ENCODE measurements around the gene KCNQ1OT1. TPM values are rescaled to one million over a fixed set of nuclear protein-coding genes. Genes with fewer than 3 reads are reported as not detected.
A peak's percentile ranks its signal among the peaks of the same experiment; 100 is the strongest.

KCNQ1OT1 gene
- total and polyA plus RNA-seq, 2 experiments from 2014 or later = 3.1 to 7.9 TPM

- DNase-seq (ENCODE audit: low spot score) = no peak
- TF ChIP-seq EZH2phosphoT487 (IDR thresholded peaks at IDR 0.05; ENCODE audit: low read depth, severe bottlenecking, unreplicated experiment) = no peak
- no peak for TF ChIP-seq EZH2 (IDR thresholded peaks at IDR 0.05; ENCODE audit: borderline replicate concordance)
- no peak for TF ChIP-seq CTCF (IDR thresholded peaks at IDR 0.05; ENCODE audit: poor library complexity)
Observed at GRCh38 chr11:2569321-2569721, 130.5 kb downstream of the KCNQ1OT1 start.

DNA sequence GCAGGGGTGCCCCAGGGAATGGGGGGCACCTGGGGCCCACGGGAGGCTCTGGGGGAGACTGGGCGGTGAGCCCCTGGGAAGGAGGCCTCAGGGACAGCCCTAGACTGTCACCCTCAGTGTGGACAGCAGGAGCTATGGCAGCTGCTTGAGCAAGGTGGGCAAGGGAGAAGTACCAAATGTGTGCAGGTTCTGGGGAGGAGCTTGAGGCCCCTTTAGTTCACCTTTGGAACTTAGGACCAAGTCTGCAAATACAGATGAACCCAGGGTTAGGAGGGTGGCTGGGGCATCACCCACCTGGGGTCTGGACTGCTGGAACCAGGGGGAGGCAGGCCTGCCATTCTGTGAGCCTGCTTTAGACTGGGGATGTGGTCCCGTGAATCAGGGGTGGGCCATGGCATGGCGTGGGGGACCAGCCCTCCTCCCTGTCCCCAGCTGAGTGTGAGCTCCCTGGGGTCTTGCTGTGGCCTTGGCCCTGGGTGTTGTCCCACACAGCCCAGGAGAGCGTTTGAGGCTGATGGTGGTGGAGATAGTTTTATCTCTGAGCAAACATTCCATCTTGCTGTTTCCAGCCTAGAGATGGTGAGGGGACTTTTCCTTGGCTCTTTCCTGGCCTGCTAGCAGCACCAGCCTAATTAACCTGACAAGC is 132.6 kb downstream of the KCNQ1OT1 start:
- Histone ChIP-seq H3K4me1 (ENCODE audit: insufficient read depth) (peaks cover 21% of the 10 kb centered on the region), H3K4me3 (no peak overlapping the region), H4K20me1 (ENCODE audit: insufficient read depth, poor library complexity, severe bottlenecking) (no peaks in the 10 kb centered on the region), H3K4me2 (no peak overlapping the region), H3K27me3 (no peaks in the 10 kb centered on the region), H3K36me3 (replicated peaks; ENCODE audit: insufficient read depth, low read depth) (no peaks in the 10 kb centered on the region), H3K9me2 (replicated peaks; ENCODE audit: insufficient read depth) (no peaks in the 10 kb centered on the region), H2AFZ (no peak overlapping the region), H3K9me3 (ENCODE audit: low read depth) (no peaks in the 10 kb centered on the region), H3K79me2 (no peaks in the 10 kb centered on the region), H3K27ac (peak overlapping the region; percentile 70)
- WGBS (ENCODE audit: low lambda C conversion rate, missing lambda C conversion rate) = 87% methylated on average over 5 of the region's 5 CpGs
- TF ChIP-seq EZH2phosphoT487 (IDR thresholded peaks at IDR 0.05; ENCODE audit: low read depth, severe bottlenecking, unreplicated experiment) (no peak), CTCF (IDR thresholded peaks at IDR 0.05; ENCODE audit: poor library complexity) (no peak), EZH2 (IDR thresholded peaks at IDR 0.05; ENCODE audit: borderline replicate concordance) (no peak)
- DNase-seq (ENCODE audit: low spot score) = no peak

More at GRCh38 chr11:2569321-2569721, 130.5 kb downstream of the KCNQ1OT1 start:
- no peak overlapping the region for H2AFZ ChIP-seq
- H3K27me3 ChIP-seq = no peaks in the 10 kb centered on the region
- H3K4me2 ChIP-seq = no peak overlapping the region
- 81% methylated on average over 13 of the region's 14 CpGs for WGBS (ENCODE audit: low lambda C conversion rate, missing lambda C conversion rate)
- H3K9me3 ChIP-seq (ENCODE audit: low read depth) = no peaks in the 10 kb centered on the region
- H4K20me1 ChIP-seq (ENCODE audit: insufficient read depth, poor library complexity, severe bottlenecking) = no peaks in the 10 kb centered on the region
- no peaks in the 10 kb centered on the region for H3K36me3 ChIP-seq (replicated peaks; ENCODE audit: insufficient read depth, low read depth)
- no peaks in the 10 kb centered on the region for H3K79me2 ChIP-seq
- H3K27ac ChIP-seq = no peak overlapping the region
- no peaks in the 10 kb centered on the region for H3K9me2 ChIP-seq (replicated peaks; ENCODE audit: insufficient read depth)
- H3K4me3 ChIP-seq = no peak overlapping the region
- H3K4me1 ChIP-seq (ENCODE audit: insufficient read depth) = peaks cover 10% of the 10 kb centered on the region

- Histone ChIP-seq H3K27ac (peak overlapping the region; percentile 70), H3K36me3 (replicated peaks; ENCODE audit: insufficient read depth, low read depth) (no peaks in the 10 kb centered on the region), H4K20me1 (ENCODE audit: insufficient read depth, poor library complexity, severe bottlenecking) (no peaks in the 10 kb centered on the region), H2AFZ (no peak overlapping the region), H3K4me2 (no peak overlapping the region), H3K79me2 (no peaks in the 10 kb centered on the region), H3K9me3 (ENCODE audit: low read depth) (no peaks in the 10 kb centered on the region), H3K9me2 (replicated peaks; ENCODE audit: insufficient read depth) (no peaks in the 10 kb centered on the region), H3K4me3 (no peak overlapping the region), H3K27me3 (no peaks in the 10 kb centered on the region), H3K4me1 (ENCODE audit: insufficient read depth) (peaks cover 21% of the 10 kb centered on the region)
- no peak for TF ChIP-seq EZH2phosphoT487 (IDR thresholded peaks at IDR 0.05; ENCODE audit: low read depth, severe bottlenecking, unreplicated experiment)
- TF ChIP-seq CTCF (IDR thresholded peaks at IDR 0.05; ENCODE audit: poor library complexity) = peak; percentile 3
- WGBS (ENCODE audit: low lambda C conversion rate, missing lambda C conversion rate) = 81% methylated on average over 16 of the region's 16 CpGs
- no peak for DNase-seq (ENCODE audit: low spot score)
Observed at GRCh38 chr11:2566223-2567025, 133.4 kb downstream of the KCNQ1OT1 start.

Data from hepatocyte (in vitro differentiated cells).